HepG2 (cell line): Measurements from ENCODE around the gene AGAP1. TPM values are rescaled to one million over a fixed set of nuclear protein-coding genes. Genes with fewer than 3 reads are reported as not detected.

Experiments used
- ATAC-seq: fragments of 200-7000 bp; cut with Tn5 transposase; 3 replicates; pipeline ENCODE4 v1.9.1; 2020; ENCODE audit warnings: mild to moderate bottlenecking, moderate library complexity
- BruUV-seq: library from RNA; stranded (reverse); fragments of 400-500 nt; replicated peaks from 2 replicates; lab custom pipeline; 2021; lab: Mats Ljungman, UMichigan
- CTCF ChIA-PET: fragments of 300-600 bp; formaldehyde crosslinking; extraction: SDS; loops from one replicate; lab custom pipeline; 2021; ENCODE audit warnings: low total read pairs, inconsistent platforms, low intra/inter-chr PET ratio; lab: Yijun Ruan, JAX
- POLR2A ChIA-PET: fragments of 350-600 bp; sonication (Branson Sonifier 250); formaldehyde crosslinking; loops from one replicate; lab custom pipeline; 2020; ENCODE audit warnings: antibody characterized with exemption, inconsistent platforms; lab: Yijun Ruan, JAX
- DNase-seq: peaks from one replicate; pipeline ENCODE4 v3.0.0-alpha.2; 2015; ENCODE audit warnings: low spot score
- FAIRE-seq: peaks from 3 replicates; lab custom pipeline; 2011; peaks lifted over from hg19 to GRCh38; lab: Jason Lieb, UNC
- H2AFZ ChIP-seq: one replicate; pipeline ENCODE4 v1.6.1; 2011; ENCODE audit warnings: low read length, inconsistent platforms
- H3K27ac ChIP-seq: fragments of 300-600 bp; 3 replicates; pipeline ENCODE4 v1.8.0; 2011; ENCODE audit warnings: mixed run types, mild to moderate bottlenecking, mixed read lengths, low read length, inconsistent platforms; ENCODE audit not compliant: insufficient read depth; ENCODE audit errors: extremely low read length
- H3K27me3 ChIP-seq, 2 experiments: fragments of 200-600 bp in 1 of 2; 2 replicates in 1 of 2; 3 replicates in 1 of 2; pipeline versions ENCODE4 v1.6.0 to v1.8.0; 2011; ENCODE audit warnings: low read length in 2 of 2, mild to moderate bottlenecking in 2 of 2, moderate library complexity in 2 of 2, inconsistent platforms in 1 of 2; ENCODE audit not compliant: insufficient read depth in 2 of 2, control insufficient read depth in 1 of 2
- H3K36me3 ChIP-seq, 2 experiments: fragments of 200-600 bp in 1 of 2; replicated peaks in 1 of 2; 2 replicates in 1 of 2; 3 replicates in 1 of 2; pipeline versions ENCODE4 v1.5.1 to v1.8.0; 2011; ENCODE audit warnings: low read length in 2 of 2, inconsistent platforms in 1 of 2; ENCODE audit not compliant: insufficient read depth in 2 of 2, control insufficient read depth in 1 of 2
- H3K4me1 ChIP-seq: 2 replicates; pipeline ENCODE4 v1.5.1; 2012; ENCODE audit warnings: low read length, inconsistent platforms; ENCODE audit not compliant: insufficient read depth
- H3K4me2 ChIP-seq: 2 replicates; pipeline ENCODE4 v1.6.0; 2011; ENCODE audit warnings: low read depth, low read length, inconsistent platforms
- H3K4me3 ChIP-seq, 3 experiments: fragments of 200-600 bp in 1 of 3; sonication (generic), shearing (Covaris generic) in 1 of 3; replicated peaks in 1 of 3; 2 replicates each; pipeline ENCODE4 v1.5.1; 2011 to 2016; ENCODE audit warnings: low read length in 3 of 3, inconsistent platforms in 2 of 3, low read depth in 2 of 3, mild to moderate bottlenecking in 2 of 3, control low read depth in 1 of 3, mixed read lengths in 1 of 3; ENCODE audit not compliant: insufficient read depth in 1 of 3
- H3K79me2 ChIP-seq: one replicate; pipeline ENCODE4 v1.6.1; 2011; ENCODE audit warnings: low read length, inconsistent platforms; ENCODE audit not compliant: insufficient read depth
- H3K9ac ChIP-seq: 2 replicates; pipeline ENCODE4 v1.6.0; 2011; ENCODE audit warnings: mild to moderate bottlenecking, low read depth, low read length, inconsistent platforms; ENCODE audit not compliant: insufficient read depth
- H3K9me3 ChIP-seq: 2 replicates; pipeline ENCODE4 v1.5.1; 2012; ENCODE audit warnings: mild to moderate bottlenecking, low read length
- H4K20me1 ChIP-seq: 2 replicates; pipeline ENCODE4 v1.6.0; 2011; ENCODE audit warnings: inconsistent platforms, mild to moderate bottlenecking, low read length, moderate library complexity; ENCODE audit not compliant: insufficient read depth
- FOXA3 ChIP-seq: IDR thresholded peaks from 2 replicates; pipeline ENCODE4 v1.6.1; 2016; ENCODE audit warnings: missing genetic modification reagents, missing compliant biosample characterization
- FOXO4 ChIP-seq: sonication (generic); formaldehyde crosslinking; conservative IDR thresholded peaks from 2 replicates; pipeline ENCODE4 v1.8.1; 2023; ENCODE audit warnings: missing genetic modification reagents
- FOXP1 ChIP-seq, 2 experiments: fragments of 450-650 bp in 1 of 2; IDR thresholded peaks; 2 replicates each; pipeline ENCODE4 v1.6.1; 2017 to 2018; ENCODE audit warnings: antibody characterized with exemption in 1 of 2
- GATAD2A ChIP-seq: IDR thresholded peaks from 2 replicates; pipeline ENCODE4 v1.6.1; 2016
- MAFK ChIP-seq, 2 experiments: IDR thresholded peaks in 1 of 2; conservative IDR thresholded peaks in 1 of 2; 2 replicates each; pipeline ENCODE4 v1.6.1; 2011; ENCODE audit warnings: improper control_type of control experiment in 2 of 2, low read length in 2 of 2
- REXO4 ChIP-seq: sonication (generic); formaldehyde crosslinking; IDR thresholded peaks from 2 replicates; pipeline ENCODE4 v1.8.0; 2022; ENCODE audit warnings: missing genetic modification reagents, mild to moderate bottlenecking, borderline replicate concordance
- SUZ12 ChIP-seq: fragments of 150-350 bp; IDR thresholded peaks from 2 replicates; pipeline ENCODE4 v1.6.1; 2014; ENCODE audit warnings: low read depth, low read length
- WGBS: methylation state at CpG from one replicate; pipeline ENCODE4 v1.1.6; 2017; ENCODE audit warnings: low lambda C conversion rate; 5-methylcytosine and 5-hydroxymethylcytosine counted together
- in situ Hi-C: cut with HindIII; loops from 2 replicates; pipeline ENCODE4 v1.10.0; 2017; ENCODE audit warnings: low pct_unique_long_range_greater_than_20kb; ENCODE audit not compliant: extremely low pct_ligation_motif_present
- intact Hi-C: fragments of 100-400 bp; cut with micrococcal nuclease; formaldehyde crosslinking; loops from one replicate; pipeline ENCODE4 v1.10.0; 2022; ENCODE audit not compliant: unreplicated experiment
- polyA plus RNA-seq, 8 experiments: library from polyadenylated mRNA; depleted of rRNA in 3 of 8; stranded (reverse) in 7 of 8; unstranded in 1 of 8; fragments of >200 nt; fragmentation: Illumina TruSeq in 4 of 8; extraction: Trizol in 4 of 8; gene quantifications; 2 replicates each; pipeline versions ENCODE4 v1.2.1 to v1.2.3, GENCODE V29; 2011 to 2016; ENCODE audit warnings: low read depth in 4 of 8, missing spikeins in 1 of 8, mixed read lengths in 1 of 8; ENCODE audit not compliant: insufficient read depth in 1 of 8
- total RNA-seq, 5 experiments: library from RNA; depleted of rRNA; stranded (reverse); fragments of >200 nt; fragmentation: Illumina TruSeq; extraction: Trizol; gene quantifications; 2 replicates each; pipeline ENCODE4 v1.2.3, GENCODE V29; 2016; ENCODE audit warnings: low read depth in 1 of 5

Gene AGAP1
- total and polyA plus RNA-seq, 2 of the 13 experiments (the other 11 are each of a cell fraction or from before 2014, with no cell fraction given) = 21.2 to 32.7 TPM

GRCh38 chr2:236010920-236011685 is 517.3 kb downstream of the AGAP1 start:
- Histone ChIP-seq H3K36me3 (peaks cover 0 to 3% of the 10 kb centered on the region in 2 experiments; a peak in 1 of 5 replicates), H3K9ac (no peak overlapping the region), H3K27ac (no peak overlapping the region), H3K4me2 (no peak overlapping the region), H3K9me3 (no peaks in the 10 kb centered on the region), H3K4me3 (no peak overlapping the region), H2AFZ (no peak overlapping the region), H3K4me1 (peaks cover 47% of the 10 kb centered on the region), H3K27me3 (no peaks in the 10 kb centered on the region), H4K20me1 (no peaks in the 10 kb centered on the region; the same call in 1 of the 2 replicates), H3K79me2 (no peaks in the 10 kb centered on the region)
- ATAC-seq = no peak
- no peak for DNase-seq
- no peak for TF ChIP-seq FOXP1 (IDR thresholded peaks at IDR 0.05)
- TF ChIP-seq FOXP1 (CRISPR knock-in tag; IDR thresholded peaks at IDR 0.05) = peak; percentile 35; the same call in 1 of the 2 replicates
- 0 out of 4 replicates have a peak, but pooled peaks of 1 of the 2 experiments have one; percentile 10 for TF ChIP-seq MAFK (conservative IDR thresholded peaks at IDR 0.05 in 1 of 2, IDR thresholded peaks at IDR 0.05 in 1 of 2; ENCODE audit: low read length in 2 of 2)
- no peak for TF ChIP-seq FOXO4 (CRISPR knock-in tag)
- no peak for TF ChIP-seq SUZ12
- 0 out of 2 replicates have a peak, but pooled peaks have one; percentile 33 for TF ChIP-seq REXO4 (CRISPR knock-in tag)
- peak; percentile 10; the same call in 1 of the 2 replicates for TF ChIP-seq FOXA3 (CRISPR knock-in tag)
- TF ChIP-seq GATAD2A (CRISPR knock-in tag) = 0 out of 2 replicates have a peak, but pooled peaks have one; percentile 20
- intact Hi-C loops (loop anchor here (10.0 kb wide), 1 partner anchor 104 kb away; no protein-coding TSS in a partner anchor), in situ Hi-C loops (no loop called here)
- CTCF ChIA-PET = no interaction called here
- 88% methylated on average over 15 of the region's 15 CpGs for WGBS
- POLR2A ChIA-PET = no interaction called here
- no TSS peak for BruUV-seq
- FAIRE-seq = peak; percentile 75
